HG03432 (cell line): ENCODE data around the gene STARD9.

Experiments used
- ATAC-seq: cut with Tn5 transposase; IDR thresholded peaks from one replicate; pipeline ENCODE4 v1.9.1; 2021; ENCODE audit warnings: mild to moderate bottlenecking, moderate library complexity; ENCODE audit not compliant: unreplicated experiment

Gene STARD9

DNA sequence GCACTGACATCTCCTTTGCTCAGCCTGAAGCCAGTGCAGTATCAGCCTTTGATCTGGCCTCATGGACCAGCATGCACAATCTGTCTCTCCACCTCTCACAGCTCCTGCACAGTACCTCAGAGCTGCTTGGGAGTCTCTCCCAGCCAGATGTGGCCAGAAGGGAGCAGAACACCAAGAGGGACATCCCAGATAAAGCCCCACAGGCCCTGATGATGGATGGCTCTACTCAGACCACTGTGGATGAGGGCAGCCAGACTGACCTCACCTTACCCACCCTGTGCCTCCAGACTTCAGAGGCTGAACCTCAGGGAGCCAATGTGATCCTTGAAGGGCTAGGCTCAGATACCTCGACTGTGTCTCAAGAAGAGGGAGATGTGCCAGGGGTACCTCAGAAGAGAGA is 117.1 kb downstream of the STARD9 start:
- ATAC-seq = no peak

DNA sequence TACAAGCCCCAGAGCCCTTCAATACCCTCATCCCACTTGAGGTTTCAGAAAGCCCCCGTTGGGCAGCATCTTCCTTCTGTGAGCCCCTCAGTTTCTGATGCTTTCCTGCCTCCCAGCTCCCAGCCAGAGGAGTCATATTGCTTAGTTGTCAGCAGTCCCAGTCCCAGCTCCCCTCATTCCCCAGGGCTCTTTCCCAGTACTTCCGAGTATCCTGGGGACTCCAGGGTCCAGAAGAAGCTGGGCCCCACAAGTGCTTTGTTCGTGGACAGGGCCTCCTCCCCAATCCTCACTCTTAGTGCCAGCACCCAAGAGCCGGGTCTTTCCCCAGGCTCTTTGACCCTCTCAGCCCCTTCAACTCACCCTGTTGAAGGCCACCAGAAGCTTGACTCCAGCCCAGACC is 117.6 kb downstream of the STARD9 start:
- no peak for ATAC-seq

DNA sequence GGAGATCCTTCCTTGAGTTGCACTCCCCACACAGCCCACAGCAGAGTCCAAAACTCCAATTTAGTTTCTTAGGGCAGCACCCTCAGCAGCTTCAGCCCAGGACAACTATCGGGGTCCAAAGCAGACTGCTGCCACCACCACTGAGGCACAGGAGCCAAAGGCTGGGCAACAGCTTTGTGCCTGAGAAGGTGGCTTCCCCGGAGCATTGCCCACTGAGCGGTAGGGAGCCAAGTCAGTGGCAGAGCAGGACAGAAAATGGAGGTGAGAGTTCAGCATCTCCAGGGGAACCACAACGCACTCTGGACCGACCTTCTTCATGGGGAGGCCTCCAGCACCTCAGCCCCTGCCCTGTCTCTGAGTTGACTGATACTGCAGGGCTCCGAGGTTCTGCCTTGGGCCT is 118.1 kb downstream of the STARD9 start:
- ATAC-seq = no peak

DNA sequence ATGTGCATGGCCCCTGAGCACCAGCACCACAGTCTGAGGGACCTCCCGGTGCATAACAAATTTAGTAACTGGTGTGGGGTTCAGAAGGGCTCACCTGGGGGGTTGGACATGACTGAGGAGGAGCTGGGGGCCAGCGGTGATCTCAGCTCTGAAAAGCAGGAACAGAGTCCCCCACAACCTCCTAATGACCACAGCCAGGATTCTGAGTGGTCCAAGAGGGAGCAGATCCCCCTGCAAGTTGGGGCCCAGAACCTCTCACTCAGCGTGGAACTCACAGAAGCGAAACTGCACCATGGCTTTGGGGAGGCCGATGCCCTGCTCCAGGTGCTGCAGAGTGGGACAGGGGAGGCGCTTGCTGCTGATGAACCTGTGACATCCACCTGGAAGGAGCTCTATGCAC is 118.5 kb downstream of the STARD9 start:
- ATAC-seq = no peak

DNA sequence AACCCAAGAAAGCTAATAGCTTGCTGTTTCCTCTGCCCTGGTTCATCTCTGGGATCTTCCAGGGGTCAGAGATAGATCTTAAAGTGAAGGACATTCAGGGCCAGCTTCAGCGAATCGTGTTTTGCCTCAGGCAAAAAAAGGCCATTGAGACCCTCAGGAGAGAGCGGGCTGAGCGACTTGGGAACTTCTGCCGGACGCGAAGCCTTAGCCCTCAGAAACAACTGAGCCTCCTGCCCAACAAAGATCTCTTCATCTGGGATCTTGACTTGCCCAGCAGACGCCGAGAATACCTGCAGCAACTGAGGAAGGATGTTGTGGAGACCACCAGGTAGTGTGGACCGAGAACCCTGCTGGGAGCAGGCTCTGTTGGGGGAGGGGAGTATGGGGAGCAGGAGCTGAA is 119.0 kb downstream of the STARD9 start:
- no peak for ATAC-seq

DNA sequence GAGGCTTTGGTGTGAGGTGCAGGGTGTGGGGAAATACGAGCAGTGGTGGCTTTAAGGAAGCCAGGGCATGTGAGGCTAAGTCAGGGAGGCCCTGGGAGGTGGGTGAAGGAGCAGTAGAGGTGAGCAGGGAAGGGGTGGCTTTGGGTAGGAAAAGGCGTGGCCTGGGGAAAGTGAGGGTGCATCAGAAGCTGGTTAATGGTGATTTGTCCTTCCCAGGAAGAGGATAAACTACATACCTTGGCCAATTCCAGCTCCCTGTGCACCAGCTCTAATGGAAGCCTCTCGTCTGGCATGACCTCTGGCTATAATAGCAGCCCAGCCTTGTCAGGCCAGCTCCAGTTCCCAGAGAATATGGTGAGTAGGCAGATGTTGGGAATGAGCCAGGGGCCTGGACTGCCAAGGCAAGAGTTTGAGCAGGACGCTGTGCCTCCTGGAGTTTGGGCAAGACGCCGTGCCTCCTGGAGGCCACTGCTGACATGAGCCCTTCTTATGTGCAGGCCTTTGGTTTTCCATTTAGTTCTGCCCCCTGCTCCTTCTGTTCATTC is 120.2 kb downstream of the STARD9 start:
- ATAC-seq = no peak

DNA sequence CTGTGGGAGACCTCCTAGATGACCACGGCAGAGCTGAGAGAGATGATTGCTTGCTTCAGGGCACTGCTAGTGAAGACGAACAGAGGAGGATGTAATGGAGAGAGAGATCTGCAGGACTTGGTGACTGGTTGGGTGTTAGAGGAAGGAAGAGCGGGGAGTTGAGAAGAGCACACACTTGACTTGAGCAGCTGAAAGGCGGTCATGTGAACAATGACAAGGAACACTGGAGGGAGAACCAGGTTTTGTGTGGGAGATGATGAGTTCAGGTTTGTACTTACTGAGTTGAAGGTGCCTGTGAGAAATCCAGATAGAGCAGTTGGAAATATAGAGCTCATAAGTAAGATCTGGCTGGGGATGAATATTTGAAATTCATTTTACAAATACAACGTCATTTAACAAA is 121.2 kb downstream of the STARD9 start:
- ATAC-seq = no peak

DNA sequence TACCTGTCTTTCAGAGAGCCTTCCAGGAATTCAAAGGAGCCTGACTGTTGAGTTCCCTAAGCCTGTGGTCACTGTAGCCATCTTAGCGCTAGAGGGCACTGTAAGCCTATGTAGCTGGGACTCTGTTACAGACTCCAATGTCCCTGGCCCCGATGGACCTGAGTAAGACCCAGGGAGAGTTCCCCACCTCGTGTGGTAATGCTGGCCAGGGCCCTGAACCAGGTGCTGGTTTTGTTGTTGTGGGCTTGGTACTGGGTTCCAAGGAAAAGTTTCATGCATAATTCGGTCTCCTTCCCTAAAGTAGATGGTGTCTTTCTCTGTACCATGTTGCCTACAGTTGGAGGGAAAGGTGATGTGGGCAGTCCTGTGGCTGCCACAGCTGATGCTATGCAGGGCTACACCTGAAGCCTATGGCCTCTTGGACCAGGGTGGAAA is 129.1 kb downstream of the STARD9 start:
- ATAC-seq = peak; percentile 46

DNA sequence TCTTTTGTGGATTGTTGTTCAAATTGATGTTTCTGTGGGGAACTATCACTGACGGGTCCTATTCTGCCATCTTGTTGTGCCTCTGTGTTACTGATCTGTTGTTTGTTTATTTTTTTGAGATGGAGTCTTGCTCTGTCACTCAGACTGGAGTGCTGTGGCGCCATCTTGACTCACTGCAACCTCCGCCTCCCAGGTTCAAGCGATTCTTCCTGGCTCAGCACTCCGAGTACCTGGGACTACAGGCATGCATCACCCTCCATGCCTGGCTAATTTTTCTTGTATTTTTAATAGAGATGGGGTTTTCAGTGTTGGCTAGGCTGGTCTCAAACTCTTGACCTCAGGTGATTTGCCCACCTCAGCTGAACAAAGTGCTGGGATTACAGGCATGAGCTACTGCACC is 129.9 kb downstream of the STARD9 start:
- no peak for ATAC-seq

DNA sequence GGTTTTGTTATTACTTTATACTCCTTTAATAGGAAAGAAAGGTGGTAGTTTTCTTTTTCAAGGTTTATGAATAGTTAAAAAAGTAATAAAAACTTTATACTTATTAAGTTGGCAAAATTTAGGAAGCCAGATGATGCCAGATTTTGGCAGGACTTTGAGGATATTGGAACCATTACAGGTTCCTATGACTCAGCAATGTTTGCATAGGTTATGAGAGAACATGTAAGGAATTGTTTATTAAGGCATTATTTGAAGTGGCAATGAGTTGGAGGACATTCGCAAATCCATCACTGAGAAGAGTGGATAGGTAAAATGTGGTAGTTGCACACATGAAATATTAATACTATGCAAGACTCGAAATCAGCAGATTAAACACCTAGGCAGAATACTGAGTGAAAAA is 131.7 kb downstream of the STARD9 start:
- no peak for ATAC-seq

DNA sequence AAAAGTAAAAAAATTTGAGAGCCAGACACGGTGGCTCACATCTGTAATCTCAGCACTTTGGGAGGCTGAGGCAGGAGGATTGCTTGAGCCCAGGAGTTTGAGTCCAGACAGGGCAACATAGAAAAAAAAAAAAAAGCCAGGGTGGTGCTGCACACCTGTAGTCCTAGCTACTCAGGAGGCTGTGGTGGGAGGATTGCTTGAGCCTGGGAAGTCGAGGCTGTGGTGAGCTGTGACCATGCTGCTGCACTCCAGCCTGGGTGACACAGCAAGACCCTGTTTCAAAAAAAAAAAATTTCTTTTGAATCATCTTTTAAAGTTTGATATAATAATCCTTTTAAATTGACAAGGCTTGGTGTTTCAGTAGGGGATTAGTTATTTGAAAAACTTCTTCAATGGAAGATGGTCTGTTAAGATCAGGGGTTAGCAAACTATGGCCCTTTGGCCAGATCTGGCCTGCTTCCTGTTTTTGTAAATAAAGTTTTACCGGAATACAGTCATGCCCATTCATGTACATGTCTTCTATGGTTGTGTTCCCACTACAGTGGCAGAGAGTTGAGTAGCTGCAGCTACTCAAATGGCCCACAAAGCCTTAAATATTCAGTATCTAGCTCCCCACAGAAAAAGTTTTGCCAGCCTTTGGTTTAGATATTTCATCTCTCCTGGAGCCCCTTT is 132.6 kb downstream of the STARD9 start:
- ATAC-seq = no peak

DNA sequence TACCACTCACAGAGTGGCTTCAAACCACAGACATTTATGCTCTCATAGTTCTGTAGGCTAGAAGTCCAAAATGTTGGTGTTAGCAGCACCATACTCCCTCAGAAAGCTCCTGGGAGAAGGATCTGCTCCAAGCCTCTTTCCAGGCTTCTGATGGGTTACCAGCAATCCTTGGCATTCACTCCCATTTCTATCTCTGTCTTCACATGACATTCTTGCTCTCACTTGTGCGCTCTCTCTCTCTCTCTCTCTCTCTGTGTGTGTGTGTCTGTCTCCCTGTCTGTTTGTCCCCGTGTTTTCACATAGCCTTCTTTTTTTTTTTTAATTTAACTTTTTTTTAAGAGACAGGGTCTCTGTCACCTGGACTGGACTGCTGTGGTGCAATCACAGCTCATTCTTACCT is 135.3 kb downstream of the STARD9 start:
- no peak for ATAC-seq

DNA sequence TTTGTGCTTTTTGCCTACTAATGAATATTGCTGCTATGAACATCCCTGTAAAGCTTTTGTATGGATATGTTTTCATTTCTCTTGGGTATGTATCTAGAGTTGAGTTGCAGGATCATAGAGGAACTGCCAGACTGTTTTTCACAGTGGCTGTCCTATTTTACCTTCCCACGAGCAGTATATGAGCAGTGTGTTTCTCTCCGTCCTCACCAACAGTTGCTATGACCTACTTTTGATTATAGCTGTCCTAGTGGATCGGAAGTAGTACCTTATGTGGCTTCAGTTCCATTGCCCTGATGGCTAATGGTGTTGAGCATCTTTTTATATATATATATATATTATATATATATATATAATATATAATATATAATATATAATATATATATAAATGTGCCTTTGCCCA is 136.3 kb downstream of the STARD9 start:
- no peak for ATAC-seq

DNA sequence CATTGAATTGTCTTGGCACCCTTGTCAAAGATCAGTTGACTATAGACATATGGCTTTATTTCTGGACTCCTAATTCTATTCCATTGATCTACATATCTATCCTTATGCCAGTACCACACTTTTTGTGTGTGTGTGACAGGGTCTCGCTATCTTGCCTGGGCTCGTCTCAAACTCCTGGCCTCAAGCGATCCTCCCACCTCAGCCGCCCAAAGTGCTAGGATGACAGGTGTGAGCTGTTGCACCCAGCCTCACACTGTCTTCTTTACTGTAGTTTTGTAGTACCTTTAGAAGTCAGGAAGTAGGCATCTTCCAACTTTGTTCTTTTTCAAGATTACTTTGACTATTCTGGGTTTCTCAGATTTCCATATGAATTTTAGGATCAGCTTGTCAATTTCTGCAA is 137.2 kb downstream of the STARD9 start:
- ATAC-seq = no peak

DNA sequence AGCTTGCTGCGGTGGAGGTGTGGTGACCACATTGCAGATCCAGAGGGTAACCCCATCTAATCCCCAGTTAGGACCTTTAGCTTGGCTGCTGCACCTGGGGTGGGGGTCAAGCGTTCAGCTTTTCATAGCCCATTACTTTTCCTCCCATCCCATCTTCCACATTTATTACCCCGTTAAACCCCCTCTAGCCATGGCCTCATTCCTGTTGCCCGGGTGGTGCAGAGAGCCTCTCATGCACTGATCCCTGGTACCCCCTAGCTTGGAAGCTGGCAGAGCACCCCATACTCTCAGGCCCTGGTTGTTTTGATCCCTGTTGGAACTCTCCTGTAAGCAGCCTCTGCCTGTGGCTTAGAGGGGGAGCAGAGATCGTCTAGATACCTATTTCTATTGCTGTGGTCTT is 140.7 kb downstream of the STARD9 start:
- no peak for ATAC-seq

DNA sequence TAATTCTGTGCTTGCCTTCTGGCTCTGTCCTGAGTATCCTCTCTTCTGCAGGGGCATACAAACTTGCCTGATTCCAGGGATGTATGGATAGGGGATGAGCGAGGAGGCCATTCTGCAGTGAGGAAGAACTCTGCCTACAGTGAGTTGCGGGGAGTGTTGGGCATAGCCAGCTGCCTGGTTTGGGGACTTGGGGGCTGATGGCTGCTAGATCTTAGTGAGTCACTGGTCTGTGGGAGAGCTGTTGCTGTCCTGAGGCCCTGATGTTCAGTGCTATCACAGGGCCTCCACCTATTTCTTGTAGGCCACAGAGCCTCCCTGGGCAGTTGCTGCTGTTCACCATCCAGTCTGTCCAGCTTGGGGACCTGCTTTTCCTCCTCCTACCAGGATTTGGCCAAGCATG is 141.2 kb downstream of the STARD9 start:
- ATAC-seq = no peak

DNA sequence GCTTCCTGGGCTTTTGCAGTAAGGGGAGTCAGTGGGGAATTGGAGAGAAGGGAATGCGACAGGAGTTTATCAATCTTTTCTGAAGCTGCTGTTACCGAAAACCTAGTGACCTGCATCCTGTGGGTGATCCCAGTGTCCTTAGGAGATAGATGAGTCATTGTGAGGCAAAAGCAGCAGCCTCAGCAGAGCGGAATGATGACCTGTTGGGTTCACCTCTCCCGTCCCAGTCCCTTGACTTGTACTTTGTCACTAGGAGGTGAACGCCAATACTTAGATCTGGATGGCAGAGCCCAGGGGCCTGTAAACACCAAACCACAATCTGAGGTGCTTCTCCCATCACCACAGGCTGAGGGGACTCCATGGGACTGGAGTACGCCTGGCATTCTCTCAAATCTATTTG is 143.6 kb downstream of the STARD9 start:
- ATAC-seq = no peak

DNA sequence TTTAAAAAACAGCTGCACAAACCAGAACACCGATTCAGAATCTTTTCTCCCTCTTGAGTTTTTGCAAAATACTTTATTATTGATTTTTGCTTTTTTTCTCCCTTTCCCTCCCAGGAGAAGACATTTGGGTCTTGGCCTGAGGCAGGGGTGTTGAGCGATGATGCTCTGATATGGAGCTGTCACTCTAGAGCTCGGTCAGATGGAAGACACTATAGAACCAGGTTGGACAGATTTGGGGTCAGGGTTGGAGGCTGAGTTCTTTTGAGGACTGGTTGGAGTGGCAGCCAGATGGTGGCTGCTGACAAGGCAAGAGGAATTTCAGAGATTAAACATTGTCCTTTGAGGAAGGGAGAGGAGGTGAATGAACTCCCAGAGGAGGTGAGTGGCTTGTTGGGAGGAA is 144.7 kb downstream of the STARD9 start:
- ATAC-seq = no peak

DNA sequence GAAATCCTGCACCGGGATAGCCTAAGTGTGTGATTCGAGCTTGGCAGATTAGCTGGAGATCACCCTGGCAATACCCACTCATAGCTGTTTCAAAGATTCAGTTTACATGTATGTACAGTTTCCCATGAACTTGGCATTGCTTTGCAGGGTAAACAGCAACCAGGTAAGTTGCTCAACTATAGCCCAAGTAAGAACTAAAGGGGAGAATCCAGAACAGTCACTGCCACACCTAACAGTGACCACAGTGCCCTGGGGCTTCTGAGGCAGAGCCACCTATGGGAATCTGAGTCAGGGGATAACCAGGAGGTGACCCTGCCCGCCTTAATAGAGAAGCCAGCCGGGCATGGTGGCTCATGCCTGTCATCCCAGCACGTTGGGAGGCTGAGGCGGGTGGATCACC is 145.6 kb downstream of the STARD9 start:
- ATAC-seq = no peak

DNA sequence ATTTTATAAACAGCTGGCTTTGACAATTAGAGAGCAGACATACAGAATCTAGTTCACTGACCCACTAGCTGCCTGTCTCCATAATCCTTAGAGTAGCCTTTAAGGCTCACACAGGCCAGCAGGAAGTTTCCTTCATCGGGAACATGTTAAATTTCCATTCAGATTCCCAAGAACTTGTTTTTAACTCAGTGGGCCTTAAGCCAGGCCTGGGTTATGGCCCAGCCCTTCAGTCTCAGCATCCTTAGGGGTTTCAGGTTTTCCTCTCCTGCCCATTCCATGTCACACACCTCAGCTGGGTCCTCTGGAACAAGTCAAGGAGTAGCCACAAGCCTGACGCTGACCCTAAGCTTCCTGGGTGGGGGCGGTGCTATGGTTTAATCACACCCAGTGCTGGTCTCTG is 146.5 kb downstream of the STARD9 start:
- ATAC-seq = no peak

DNA sequence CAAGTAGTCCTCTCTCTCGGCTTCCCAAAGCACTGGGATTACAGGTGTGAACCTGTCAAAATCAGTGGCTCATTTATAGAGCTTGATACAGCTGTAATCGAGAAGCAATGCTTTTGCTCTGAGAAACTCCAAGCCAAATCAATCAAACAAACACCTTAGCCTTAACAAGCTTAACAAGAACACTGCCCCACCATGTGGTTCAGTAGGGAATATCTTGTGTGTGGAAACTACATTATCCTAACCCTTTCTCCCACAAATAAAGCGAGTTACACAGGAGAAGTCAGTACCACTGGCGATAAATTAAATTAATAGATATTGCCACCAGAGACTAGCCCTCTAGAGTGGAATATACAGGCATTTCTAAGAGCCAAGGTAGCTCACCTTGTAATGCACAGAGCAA is 147.7 kb downstream of the STARD9 start:
- ATAC-seq = no peak

DNA sequence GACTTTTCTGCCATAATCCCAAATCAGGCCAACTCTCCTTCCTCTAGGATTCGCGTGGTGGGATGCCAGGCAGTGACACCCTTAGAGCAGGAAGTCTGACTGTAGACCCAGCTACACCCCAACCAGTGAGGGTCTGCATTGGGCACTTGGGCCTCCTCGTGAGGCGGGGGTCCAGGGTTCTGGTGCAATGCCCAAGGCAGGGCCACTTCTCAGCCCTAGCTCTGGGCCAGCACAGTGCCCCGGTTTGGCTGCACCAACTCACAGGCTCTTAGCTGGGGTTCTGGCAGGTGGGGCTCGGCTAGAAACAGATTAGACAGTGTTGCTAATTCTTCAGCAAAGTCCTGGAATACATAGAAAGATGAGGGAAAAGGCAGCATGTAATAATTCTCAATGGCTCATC is 148.9 kb downstream of the STARD9 start:
- no peak for ATAC-seq

DNA sequence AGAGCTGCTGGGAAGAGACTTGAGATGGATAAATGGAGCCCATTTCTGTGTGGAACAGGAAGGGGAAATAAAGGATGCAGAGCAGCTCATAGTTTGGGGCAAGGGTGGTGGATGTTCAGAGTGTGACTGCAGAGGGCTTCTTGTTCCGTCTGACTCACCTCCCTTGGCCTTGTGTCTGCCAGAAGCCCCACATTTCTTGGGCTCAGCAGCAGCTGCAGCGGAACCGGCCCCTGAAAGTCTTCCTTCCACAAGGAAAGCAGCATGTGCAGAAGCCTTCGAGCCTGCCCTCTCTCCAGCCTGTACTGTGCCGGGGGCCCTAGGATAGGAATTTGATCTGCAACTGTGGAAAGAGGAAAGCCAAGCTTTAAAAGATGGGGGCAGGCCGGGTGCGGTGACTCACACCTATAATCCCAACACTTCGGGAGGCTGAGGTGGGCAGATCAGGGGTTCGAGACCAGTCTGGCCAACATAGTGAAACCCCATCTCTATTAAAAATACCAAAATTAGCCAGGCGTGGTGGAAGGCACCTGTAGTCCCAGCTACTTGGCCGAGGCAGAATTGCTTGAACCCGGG is 150.0 kb downstream of the STARD9 start:
- ATAC-seq = no peak
